CD4-positive, alpha-beta T cell treated with Interleukin-15 for 4 hours (primary cell): ENCODE measurements around the gene GIMAP5.

ENCODE experiments used
- DNase-seq: peaks from one replicate; pipeline ENCODE4 v3.0.0-alpha.2; 2020; ENCODE audit warnings: low spot score

GIMAP5 gene

GRCh38 chr7:150735596-150736358 is 1.4 kb upstream of the GIMAP5 start:
- no peak for DNase-seq

- DNase-seq: no peak
Measured at GRCh38 chr7:150736864-150737263, 354 bp upstream of the GIMAP5 start.

- DNase-seq: peak; percentile 89
Measured at GRCh38 chr7:150738092-150738491, 874 bp downstream of the GIMAP5 start.

GRCh38 chr7:150738591-150739001 is 1.4 kb downstream of the GIMAP5 start:
- DNase-seq: peak; percentile 76

GRCh38 chr7:150739033-150739432 is 1.8 kb downstream of the GIMAP5 start:
- DNase-seq: no peak

GRCh38 chr7:150740053-150740452 is 2.8 kb downstream of the GIMAP5 start:
- DNase-seq: peak; percentile 50

- no peak for DNase-seq
Measured at GRCh38 chr7:150742286-150742968, 5.2 kb downstream of the GIMAP5 start.

GRCh38 chr7:150744041-150744656 is 6.9 kb downstream of the GIMAP5 start:
- no peak for DNase-seq

GRCh38 chr7:150745086-150745485 is 7.9 kb downstream of the GIMAP5 start:
- no peak for DNase-seq

- DNase-seq: no peak
Measured at GRCh38 chr7:150745876-150746275, 8.7 kb downstream of the GIMAP5 start.

GRCh38 chr7:150746921-150747320 is 9.7 kb downstream of the GIMAP5 start:
- DNase-seq: no peak

- DNase-seq: no peak
Measured at GRCh38 chr7:150748376-150748775, 11.2 kb downstream of the GIMAP5 start.

- no peak for DNase-seq
Measured at GRCh38 chr7:150751702-150752101, 14.5 kb downstream of the GIMAP5 start.

- DNase-seq: no peak
Measured at GRCh38 chr7:150753239-150753638, 16.0 kb downstream of the GIMAP5 start.

GRCh38 chr7:150753826-150754603 is 16.8 kb downstream of the GIMAP5 start:
- peak; percentile 69 for DNase-seq

GRCh38 chr7:150754951-150755350 is 17.7 kb downstream of the GIMAP5 start:
- no peak for DNase-seq

GRCh38 chr7:150755473-150756099 is 18.4 kb downstream of the GIMAP5 start:
- peak; percentile 93 for DNase-seq

GRCh38 chr7:150756166-150756565 is 18.9 kb downstream of the GIMAP5 start:
- no peak for DNase-seq

- peak; percentile 77 for DNase-seq
Measured at GRCh38 chr7:150756858-150757257, 19.6 kb downstream of the GIMAP5 start.

- no peak for DNase-seq
Measured at GRCh38 chr7:150759479-150759878, 22.3 kb downstream of the GIMAP5 start.

- DNase-seq: no peak
Measured at GRCh38 chr7:150766334-150766709, 29.1 kb downstream of the GIMAP5 start.

GRCh38 chr7:150769768-150770167 is 32.5 kb downstream of the GIMAP5 start:
- DNase-seq: no peak
